ENCODE measurements around the gene IGSF3.
"Not testable (repeated sequence)": the region's sequence is repeated elsewhere in the genome, so short reads cannot be mapped to it uniquely, and the experiment has no call there.

The IGSF3 gene

DNA sequence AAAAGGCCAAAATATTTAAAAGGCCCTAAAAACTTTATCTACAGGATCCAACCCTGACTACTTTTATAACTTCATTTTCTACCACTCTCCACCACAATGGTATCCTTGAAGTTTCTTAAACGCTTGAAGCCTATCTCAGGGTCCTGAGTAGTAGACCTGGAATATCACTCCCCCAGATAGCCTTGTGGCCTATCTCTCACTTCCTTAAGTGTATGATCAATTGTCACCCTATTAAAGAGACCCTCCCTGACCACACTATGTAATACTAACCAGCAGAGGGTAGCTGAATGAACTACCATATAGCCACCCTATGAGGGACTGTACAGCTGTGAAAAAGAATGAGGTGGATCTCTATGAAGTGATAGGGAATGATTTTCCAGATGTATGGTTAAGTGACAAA lies 102.3 kb downstream of the IGSF3 start:
- no peak for DNase-seq
- Histone ChIP-seq H3K4me3 (ENCODE audit: low read length) (no peak overlapping the region), H3K18ac (ENCODE audit: low read length) (no peak overlapping the region), H4K8ac (ENCODE audit: low read depth, low read length) (no peak overlapping the region), H3K27me3 (ENCODE audit: insufficient read depth, low read length, poor library complexity) (no peaks in the 10 kb centered on the region), H4K5ac (ENCODE audit: low read length) (no peak overlapping the region), H3K79me2 (ENCODE audit: control insufficient read depth, insufficient read depth, low read length) (no peaks in the 10 kb centered on the region), H2BK120ac (ENCODE audit: low read depth, low read length) (no peak overlapping the region), H2BK5ac (ENCODE audit: low read length) (no peak overlapping the region), H3K23ac (ENCODE audit: low read length) (no peak overlapping the region), H3K36me3 (ENCODE audit: control insufficient read depth, insufficient read depth, low read length) (no peaks in the 10 kb centered on the region), H3K9ac (ENCODE audit: low read length) (no peak overlapping the region), H2BK15ac (replicated peaks; ENCODE audit: low read depth) (no peak overlapping the region), H3K4me2 (ENCODE audit: low read length) (no peak overlapping the region), H3K4ac (ENCODE audit: low read depth, low read length) (no peak overlapping the region), H3K56ac (ENCODE audit: low read length) (no peak overlapping the region), H3K4me1 (ENCODE audit: control insufficient read depth, low read depth, low read length) (no peaks in the 10 kb centered on the region), H3K27ac (ENCODE audit: low read depth, low read length) (no peak overlapping the region), H2AK5ac (ENCODE audit: low read length) (no peak overlapping the region), H3K79me1 (ENCODE audit: low read length) (peaks cover 2% of the 10 kb centered on the region)
- WGBS (ENCODE audit: extremely low coverage, insufficient coverage, low lambda C conversion rate): no CpG with 5 or more reads among the region's 1 CpG

DNA sequence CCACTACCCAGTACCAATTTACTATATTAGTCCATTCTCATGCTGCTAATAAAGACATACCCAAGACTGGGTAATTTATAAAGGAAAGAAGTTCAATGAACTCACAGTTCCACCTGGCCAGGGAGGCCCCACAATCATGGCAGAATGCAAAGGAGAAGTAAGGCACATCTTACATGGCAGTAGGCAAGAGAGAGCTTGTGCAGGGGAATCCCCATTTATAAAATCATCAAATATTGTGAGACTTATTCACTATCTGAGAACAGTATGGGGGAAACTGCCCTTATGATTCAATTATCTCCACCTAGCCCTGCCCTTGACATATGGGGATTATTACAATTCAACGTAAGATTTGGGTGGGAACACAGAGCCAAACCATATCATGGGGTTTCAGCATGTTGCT lies 103.1 kb downstream of the IGSF3 start:
- H3K18ac ChIP-seq (ENCODE audit: low read length): no peak overlapping the region
- no peak overlapping the region for H2BK5ac ChIP-seq (ENCODE audit: low read length)
- H3K79me1 ChIP-seq (ENCODE audit: low read length): no peaks in the 10 kb centered on the region
- H3K4me2 ChIP-seq (ENCODE audit: low read length): no peak overlapping the region
- H2AK5ac ChIP-seq (ENCODE audit: low read length): no peak overlapping the region
- no peak overlapping the region for H4K8ac ChIP-seq (ENCODE audit: low read depth, low read length)
- H3K9ac ChIP-seq (ENCODE audit: low read length): no peak overlapping the region
- no peak overlapping the region for H3K27ac ChIP-seq (ENCODE audit: low read depth, low read length)
- no peaks in the 10 kb centered on the region for H3K27me3 ChIP-seq (ENCODE audit: insufficient read depth, low read length, poor library complexity)
- H3K36me3 ChIP-seq (ENCODE audit: control insufficient read depth, insufficient read depth, low read length): no peaks in the 10 kb centered on the region
- WGBS (ENCODE audit: extremely low coverage, insufficient coverage, low lambda C conversion rate): no CpG with 5 or more reads among the region's 1 CpG
- no peaks in the 10 kb centered on the region for H3K4me1 ChIP-seq (ENCODE audit: control insufficient read depth, low read depth, low read length)
- no peak overlapping the region for H4K5ac ChIP-seq (ENCODE audit: low read length)
- H2BK15ac ChIP-seq (replicated peaks; ENCODE audit: low read depth): no peak overlapping the region
- no peak overlapping the region for H3K56ac ChIP-seq (ENCODE audit: low read length)
- no peak for DNase-seq
- no peak overlapping the region for H3K4me3 ChIP-seq (ENCODE audit: low read length)
- H3K4ac ChIP-seq (ENCODE audit: low read depth, low read length): no peak overlapping the region
- H3K79me2 ChIP-seq (ENCODE audit: control insufficient read depth, insufficient read depth, low read length): no peaks in the 10 kb centered on the region
- H2BK120ac ChIP-seq (ENCODE audit: low read depth, low read length): no peak overlapping the region
- H3K23ac ChIP-seq (ENCODE audit: low read length): no peak overlapping the region

DNA sequence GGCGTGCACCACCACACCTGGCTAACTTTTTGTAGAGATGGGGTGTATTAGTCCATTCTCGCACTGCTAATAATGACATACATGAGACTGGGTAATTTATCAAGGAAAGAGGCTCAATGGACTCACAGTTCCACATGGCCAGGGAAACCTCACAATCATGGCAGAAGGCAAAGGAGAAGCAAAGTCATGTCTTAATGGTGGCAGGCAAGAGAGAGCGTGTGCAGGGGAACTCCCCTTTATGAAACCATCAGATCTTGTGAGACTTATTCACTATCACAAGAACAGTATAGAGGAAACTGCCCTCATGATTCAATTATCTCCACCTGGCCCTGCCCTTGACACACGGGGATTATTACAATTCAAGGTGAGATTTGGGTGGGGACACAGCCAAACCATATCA lies 105.1 kb downstream of the IGSF3 start:
- H3K4me1 ChIP-seq (ENCODE audit: control insufficient read depth, low read depth, low read length); H3K23ac ChIP-seq (ENCODE audit: low read length); H3K56ac ChIP-seq (ENCODE audit: low read length); H2BK120ac ChIP-seq (ENCODE audit: low read depth, low read length); H3K18ac ChIP-seq (ENCODE audit: low read length); H3K4ac ChIP-seq (ENCODE audit: low read depth, low read length); H4K5ac ChIP-seq (ENCODE audit: low read length); H3K27ac ChIP-seq (ENCODE audit: low read depth, low read length); DNase-seq; H2BK5ac ChIP-seq (ENCODE audit: low read length); H3K79me2 ChIP-seq (ENCODE audit: control insufficient read depth, insufficient read depth, low read length); H3K9ac ChIP-seq (ENCODE audit: low read length); H2BK15ac ChIP-seq (replicated peaks; ENCODE audit: low read depth); H3K4me2 ChIP-seq (ENCODE audit: low read length); H3K79me1 ChIP-seq (ENCODE audit: low read length); H4K8ac ChIP-seq (ENCODE audit: low read depth, low read length); H3K36me3 ChIP-seq (ENCODE audit: control insufficient read depth, insufficient read depth, low read length); H3K27me3 ChIP-seq (ENCODE audit: insufficient read depth, low read length, poor library complexity); H3K4me3 ChIP-seq (ENCODE audit: low read length); H2AK5ac ChIP-seq (ENCODE audit: low read length): not testable (repeated sequence)
- no CpG with 5 or more reads among the region's 4 CpGs for WGBS (ENCODE audit: extremely low coverage, insufficient coverage, low lambda C conversion rate)

DNA sequence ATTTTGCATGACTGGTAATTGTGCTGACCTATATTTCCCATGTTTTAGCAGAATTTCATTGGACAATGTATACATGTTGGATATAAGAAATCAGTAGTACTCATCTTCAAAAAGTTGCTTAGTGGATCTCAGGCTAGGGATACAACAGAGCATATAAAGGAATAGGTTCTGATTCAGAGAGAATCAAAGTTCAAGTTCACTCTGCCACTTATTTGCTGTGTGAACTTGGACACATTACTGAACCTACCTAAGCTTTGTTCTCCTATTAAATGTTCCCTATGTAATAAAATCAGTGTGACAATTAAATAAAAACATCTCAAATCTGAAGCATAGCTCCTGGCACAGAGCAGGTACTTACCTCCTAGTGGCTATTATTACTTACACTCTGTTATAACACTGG lies 106.0 kb downstream of the IGSF3 start:
- no peaks in the 10 kb centered on the region for H3K79me2 ChIP-seq (ENCODE audit: control insufficient read depth, insufficient read depth, low read length)
- no peaks in the 10 kb centered on the region for H3K4me1 ChIP-seq (ENCODE audit: control insufficient read depth, low read depth, low read length)
- H3K4me3 ChIP-seq (ENCODE audit: low read length): no peak overlapping the region
- H2BK5ac ChIP-seq (ENCODE audit: low read length): no peak overlapping the region
- H3K36me3 ChIP-seq (ENCODE audit: control insufficient read depth, insufficient read depth, low read length): no peaks in the 10 kb centered on the region
- no peak overlapping the region for H3K4ac ChIP-seq (ENCODE audit: low read depth, low read length)
- no peaks in the 10 kb centered on the region for H3K27me3 ChIP-seq (ENCODE audit: insufficient read depth, low read length, poor library complexity)
- no peak overlapping the region for H4K8ac ChIP-seq (ENCODE audit: low read depth, low read length)
- no peak overlapping the region for H3K56ac ChIP-seq (ENCODE audit: low read length)
- no peaks in the 10 kb centered on the region for H3K79me1 ChIP-seq (ENCODE audit: low read length)
- no peak overlapping the region for H2BK15ac ChIP-seq (replicated peaks; ENCODE audit: low read depth)
- H3K23ac ChIP-seq (ENCODE audit: low read length): no peak overlapping the region
- no peak overlapping the region for H3K18ac ChIP-seq (ENCODE audit: low read length)
- H3K27ac ChIP-seq (ENCODE audit: low read depth, low read length): no peak overlapping the region
- H2AK5ac ChIP-seq (ENCODE audit: low read length): no peak overlapping the region
- H3K4me2 ChIP-seq (ENCODE audit: low read length): no peak overlapping the region
- H2BK120ac ChIP-seq (ENCODE audit: low read depth, low read length): no peak overlapping the region
- H4K5ac ChIP-seq (ENCODE audit: low read length): no peak overlapping the region
- H3K9ac ChIP-seq (ENCODE audit: low read length): no peak overlapping the region
- DNase-seq: no peak

- no peak overlapping the region for H3K4me3 ChIP-seq (ENCODE audit: low read length)
- no peak overlapping the region for H4K5ac ChIP-seq (ENCODE audit: low read length)
- H3K36me3 ChIP-seq (ENCODE audit: control insufficient read depth, insufficient read depth, low read length): no peaks in the 10 kb centered on the region
- H3K27ac ChIP-seq (ENCODE audit: low read depth, low read length): no peak overlapping the region
- no peak overlapping the region for H3K18ac ChIP-seq (ENCODE audit: low read length)
- H4K8ac ChIP-seq (ENCODE audit: low read depth, low read length): no peak overlapping the region
- H3K56ac ChIP-seq (ENCODE audit: low read length): no peak overlapping the region
- H2AK5ac ChIP-seq (ENCODE audit: low read length): no peak overlapping the region
- no peaks in the 10 kb centered on the region for H3K4me1 ChIP-seq (ENCODE audit: control insufficient read depth, low read depth, low read length)
- H3K9ac ChIP-seq (ENCODE audit: low read length): no peak overlapping the region
- 100% methylated on average over 1 of the region's 4 CpGs for WGBS (ENCODE audit: extremely low coverage, insufficient coverage, low lambda C conversion rate)
- no peak for DNase-seq
- no peak overlapping the region for H2BK120ac ChIP-seq (ENCODE audit: low read depth, low read length)
- H3K79me1 ChIP-seq (ENCODE audit: low read length): no peaks in the 10 kb centered on the region
- no peak overlapping the region for H2BK5ac ChIP-seq (ENCODE audit: low read length)
- no peaks in the 10 kb centered on the region for H3K79me2 ChIP-seq (ENCODE audit: control insufficient read depth, insufficient read depth, low read length)
- H3K27me3 ChIP-seq (ENCODE audit: insufficient read depth, low read length, poor library complexity): no peaks in the 10 kb centered on the region
- H2BK15ac ChIP-seq (replicated peaks; ENCODE audit: low read depth): no peak overlapping the region
- no peak overlapping the region for H3K4me2 ChIP-seq (ENCODE audit: low read length)
- H3K23ac ChIP-seq (ENCODE audit: low read length): no peak overlapping the region
- H3K4ac ChIP-seq (ENCODE audit: low read depth, low read length): no peak overlapping the region
Observed at GRCh38 chr1:116560704-116561490, 106.6 kb downstream of the IGSF3 start.

DNA sequence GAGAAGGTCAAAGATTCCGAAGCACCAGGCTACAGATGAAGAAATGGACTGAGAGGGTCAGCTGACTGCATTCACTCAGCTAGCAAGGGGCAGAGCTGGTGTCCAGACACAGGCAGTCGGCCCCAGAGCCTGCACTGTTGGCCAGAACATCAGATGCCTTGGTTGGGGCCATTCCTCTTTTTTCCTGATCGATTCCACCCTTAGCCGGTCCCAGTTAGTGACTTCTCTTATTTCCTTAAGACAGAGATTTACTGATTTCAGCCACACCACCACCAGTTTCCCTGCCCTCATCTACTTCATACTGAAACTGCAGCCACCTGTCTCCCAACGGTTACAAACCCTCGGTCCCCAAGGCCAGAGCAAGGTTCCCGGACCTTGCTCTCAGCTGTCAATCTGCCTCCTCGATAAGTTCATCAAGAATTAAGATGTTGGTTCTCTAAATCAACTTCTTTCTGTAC lies 108.2 kb downstream of the IGSF3 start:
- Histone ChIP-seq H3K18ac (ENCODE audit: low read length) (no peak overlapping the region), H3K27me3 (ENCODE audit: insufficient read depth, low read length, poor library complexity) (no peaks in the 10 kb centered on the region), H2BK5ac (ENCODE audit: low read length) (no peak overlapping the region), H4K5ac (ENCODE audit: low read length) (no peak overlapping the region), H4K8ac (ENCODE audit: low read depth, low read length) (no peak overlapping the region), H3K4me1 (ENCODE audit: control insufficient read depth, low read depth, low read length) (no peaks in the 10 kb centered on the region), H3K79me2 (ENCODE audit: control insufficient read depth, insufficient read depth, low read length) (no peaks in the 10 kb centered on the region), H3K36me3 (ENCODE audit: control insufficient read depth, insufficient read depth, low read length) (no peaks in the 10 kb centered on the region), H3K4me2 (ENCODE audit: low read length) (no peak overlapping the region), H3K4me3 (ENCODE audit: low read length) (no peak overlapping the region), H2AK5ac (ENCODE audit: low read length) (no peak overlapping the region), H3K23ac (ENCODE audit: low read length) (no peak overlapping the region), H3K27ac (ENCODE audit: low read depth, low read length) (no peak overlapping the region), H3K56ac (ENCODE audit: low read length) (no peak overlapping the region), H3K79me1 (ENCODE audit: low read length) (no peaks in the 10 kb centered on the region), H3K4ac (ENCODE audit: low read depth, low read length) (no peak overlapping the region), H3K9ac (ENCODE audit: low read length) (no peak overlapping the region), H2BK15ac (replicated peaks; ENCODE audit: low read depth) (no peak overlapping the region), H2BK120ac (ENCODE audit: low read depth, low read length) (no peak overlapping the region)
- no CpG with 5 or more reads among the region's 8 CpGs for WGBS (ENCODE audit: extremely low coverage, insufficient coverage, low lambda C conversion rate)
- no peak for DNase-seq

All from mesendoderm (in vitro differentiated cells).